H9 (cell line): ENCODE data around the gene TMEM63A. TPM values are rescaled to one million over a fixed set of nuclear protein-coding genes. Genes with fewer than 3 reads are reported as not detected.
A peak's percentile ranks its signal among the peaks of the same experiment; 100 is the strongest.

Experiments
- DNase-seq: peaks from one replicate; pipeline ENCODE4 v3.0.0-alpha.2; 2017
- H2AFZ ChIP-seq: one replicate; pipeline ENCODE4 v1.6.1; 2013; ENCODE audit warnings: mild to moderate bottlenecking, low read length, control low read depth, moderate library complexity
- H2AK5ac ChIP-seq: 2 replicates; pipeline ENCODE4 v1.6.1; 2013; ENCODE audit warnings: low read length, control low read depth, mixed read lengths; ENCODE audit not compliant: insufficient read length
- H2BK120ac ChIP-seq: one replicate; pipeline ENCODE4 v1.6.1; 2013; ENCODE audit warnings: low read depth, mild to moderate bottlenecking, low read length, control low read depth, inconsistent platforms; ENCODE audit not compliant: poor library complexity, severe bottlenecking
- H2BK12ac ChIP-seq: 2 replicates; pipeline ENCODE4 v1.6.1; 2013; ENCODE audit warnings: low read length, control low read depth, mixed read lengths, low read depth; ENCODE audit not compliant: insufficient read length
- H2BK15ac ChIP-seq: 2 replicates; pipeline ENCODE4 v1.6.1; 2013; ENCODE audit warnings: low read depth, low read length, control low read depth
- H2BK20ac ChIP-seq: one replicate; pipeline ENCODE4 v1.6.1; 2013; ENCODE audit warnings: low read depth, mild to moderate bottlenecking, low read length, control low read depth, inconsistent platforms; ENCODE audit not compliant: poor library complexity, severe bottlenecking
- H2BK5ac ChIP-seq: 2 replicates; pipeline ENCODE4 v1.6.1; 2013; ENCODE audit warnings: low read length, control low read depth, mixed read lengths; ENCODE audit not compliant: insufficient read length
- H3K14ac ChIP-seq: 2 replicates; pipeline ENCODE4 v1.6.1; 2013; ENCODE audit warnings: low read length, control low read depth; ENCODE audit not compliant: insufficient read depth
- H3K18ac ChIP-seq: 2 replicates; pipeline ENCODE4 v1.6.1; 2013; ENCODE audit warnings: low read depth, mild to moderate bottlenecking, mixed read lengths, low read length, control low read depth; ENCODE audit not compliant: insufficient read length
- H3K23ac ChIP-seq: 2 replicates; pipeline ENCODE4 v1.6.1; 2013; ENCODE audit warnings: low read length, control low read depth, mixed read lengths, low read depth; ENCODE audit not compliant: insufficient read length
- H3K23me2 ChIP-seq: 2 replicates; pipeline ENCODE4 v1.6.1; 2013; ENCODE audit warnings: low read depth, mild to moderate bottlenecking, mixed read lengths, low read length, control low read depth; ENCODE audit not compliant: insufficient read length, poor library complexity, severe bottlenecking
- H3K27ac ChIP-seq: 2 replicates; pipeline ENCODE4 v1.5.1; 2013; ENCODE audit warnings: low read length, control low read depth, mixed read lengths, low read depth; ENCODE audit not compliant: insufficient read length
- H3K27me3 ChIP-seq: 2 replicates; pipeline ENCODE4 v1.6.1; 2013; ENCODE audit warnings: low read length, control low read depth, inconsistent platforms; ENCODE audit not compliant: insufficient read depth
- H3K4ac ChIP-seq: 2 replicates; pipeline ENCODE4 v1.6.1; 2013; ENCODE audit warnings: low read depth, mild to moderate bottlenecking, control low read depth, inconsistent platforms, low read length, moderate library complexity
- H3K4me1 ChIP-seq: 2 replicates; pipeline ENCODE4 v1.6.1; 2013; ENCODE audit warnings: low read length, control low read depth, inconsistent platforms; ENCODE audit not compliant: insufficient read depth
- H3K4me2 ChIP-seq: 2 replicates; pipeline ENCODE4 v1.6.1; 2013; ENCODE audit warnings: low read length, control low read depth, mixed read lengths; ENCODE audit not compliant: insufficient read length, insufficient read depth
- H3K56ac ChIP-seq: 2 replicates; pipeline ENCODE4 v1.6.1; 2013; ENCODE audit warnings: low read depth, mild to moderate bottlenecking, mixed read lengths, low read length, control low read depth; ENCODE audit not compliant: insufficient read length
- H3K79me1 ChIP-seq: 2 replicates; pipeline ENCODE4 v1.6.1; 2013; ENCODE audit warnings: low read depth, mild to moderate bottlenecking, moderate library complexity, low read length, control low read depth, inconsistent platforms; ENCODE audit not compliant: insufficient read depth, poor library complexity, severe bottlenecking
- H3K79me2 ChIP-seq: 2 replicates; pipeline ENCODE4 v1.6.1; 2013; ENCODE audit warnings: low read length, control low read depth, inconsistent platforms; ENCODE audit not compliant: insufficient read depth
- H3K9ac ChIP-seq: 2 replicates; pipeline ENCODE4 v1.6.1; 2013; ENCODE audit warnings: low read length, control low read depth, mixed read lengths; ENCODE audit not compliant: insufficient read length; ENCODE audit errors: extremely low read depth
- H3K9me3 ChIP-seq: one replicate; pipeline ENCODE4 v1.6.1; 2013; ENCODE audit warnings: low read depth, low read length, inconsistent platforms; ENCODE audit not compliant: control insufficient read depth
- H3T11ph ChIP-seq: one replicate; pipeline ENCODE4 v1.6.1; 2013; ENCODE audit warnings: mild to moderate bottlenecking, low read length, control low read depth, inconsistent platforms
- H4K20me1 ChIP-seq: one replicate; pipeline ENCODE4 v1.6.1; 2013; ENCODE audit not compliant: control insufficient read depth, insufficient read length, insufficient read depth
- H4K5ac ChIP-seq: 2 replicates; pipeline ENCODE4 v1.6.1; 2013; ENCODE audit warnings: low read depth, mild to moderate bottlenecking, mixed read lengths, low read length, control low read depth; ENCODE audit not compliant: insufficient read length
- H4K8ac ChIP-seq: replicated peaks from 2 replicates; pipeline ENCODE4 v1.6.1; 2013; ENCODE audit warnings: low read length, control low read depth, mixed read lengths, low read depth; ENCODE audit not compliant: insufficient read length
- H4K91ac ChIP-seq: 2 replicates; pipeline ENCODE4 v1.6.1; 2013; ENCODE audit warnings: low read depth, mild to moderate bottlenecking, moderate library complexity, mixed read lengths, low read length, control low read depth; ENCODE audit not compliant: insufficient read length
- H3K27ac Mint-ChIP-seq, 3 experiments: 2 replicates in 2 of 3; 3 replicates in 1 of 3; pipeline ENCODE4 v1.8.0; 2020 to 2021; ENCODE audit warnings: mixed read lengths in 3 of 3, mild to moderate bottlenecking in 1 of 3, moderate library complexity in 1 of 3
- H3K27me3 Mint-ChIP-seq: 2 replicates; pipeline ENCODE4 v1.8.0; 2021; ENCODE audit warnings: low read depth, mild to moderate bottlenecking, moderate library complexity, mixed read lengths
- H3K36me3 Mint-ChIP-seq, 3 experiments: 2 replicates in 2 of 3; 3 replicates in 1 of 3; pipeline ENCODE4 v1.8.0; 2020 to 2021; ENCODE audit warnings: low read depth in 3 of 3, mixed read lengths in 3 of 3; ENCODE audit not compliant: insufficient read depth in 1 of 3
- H3K4me1 Mint-ChIP-seq, 2 experiments: 2 replicates each; pipeline ENCODE4 v1.8.0; 2020; ENCODE audit warnings: mixed read lengths in 2 of 2
- H3K4me3 Mint-ChIP-seq, 2 experiments: 2 replicates in 1 of 2; 3 replicates in 1 of 2; pipeline ENCODE4 v1.8.0; 2020 to 2021; ENCODE audit warnings: mild to moderate bottlenecking in 2 of 2, mixed read lengths in 2 of 2, moderate library complexity in 1 of 2
- H3K9me3 Mint-ChIP-seq, 2 experiments: 2 replicates in 1 of 2; 3 replicates in 1 of 2; pipeline ENCODE4 v1.8.0; 2020; ENCODE audit warnings: mild to moderate bottlenecking in 2 of 2, mixed read lengths in 2 of 2, moderate library complexity in 1 of 2
- CTCF ChIP-seq: fragments of 200-600 bp; sonication (generic); conservative IDR thresholded peaks from 3 replicates; pipeline ENCODE4 v1.8.0; 2021; ENCODE audit warnings: antibody characterized with exemption, mild to moderate bottlenecking
- WGBS: extraction: QIAGEN DNeasy Blood & Tissue Kit; methylation state at CpG from one replicate; pipeline ENCODE4 v1.1.7; 2013; ENCODE audit warnings: missing lambda C conversion rate, low lambda C conversion rate, mixed read lengths; ENCODE audit not compliant: insufficient read length; ENCODE audit errors: extremely low coverage; 5-methylcytosine and 5-hydroxymethylcytosine counted together
- total RNA-seq: library from RNA; stranded (reverse); gene quantifications from 2 replicates; pipeline ENCODE4 v1.2.1, GENCODE V29; 2021

The TMEM63A gene
- total RNA-seq, 1 experiment from 2014 or later = 75.7 TPM

GRCh38 chr1:225891229-225891972 is 9.2 kb upstream of the TMEM63A start:
- no CpG with 5 or more reads among the region's 14 CpGs for WGBS

More at GRCh38 chr1:225891229-225891972, 9.2 kb upstream of the TMEM63A start:
- H3K4me2 ChIP-seq = no peak overlapping the region
- no peaks in the 10 kb centered on the region for H3K9me3 ChIP-seq
- no peak overlapping the region for H3K56ac ChIP-seq
- H2BK120ac ChIP-seq = no peak overlapping the region
- peaks cover 3% of the 10 kb centered on the region; the same call in 1 of the 2 replicates for H3K4me1 ChIP-seq
- H2BK12ac ChIP-seq = peak overlapping the region; percentile 15
- H2BK15ac ChIP-seq = no peak overlapping the region
- no peak for DNase-seq
- H3K4ac ChIP-seq = no peak overlapping the region
- H3K18ac ChIP-seq = no peak overlapping the region
- peak overlapping the region; percentile 9 for H2AK5ac ChIP-seq
- no peak overlapping the region for H4K8ac ChIP-seq
- H3K9ac ChIP-seq = no peak overlapping the region
- no peak overlapping the region for H2AFZ ChIP-seq
- no peaks in the 10 kb centered on the region for H3K79me1 ChIP-seq
- H4K20me1 ChIP-seq = no peaks in the 10 kb centered on the region
- Mint-ChIP-seq H3K27ac (peak overlapping the region in 2 of 3 experiments; percentile 59 to 70; a peak in 3 of 7 replicates), H3K27me3 (peaks cover 2% of the 10 kb centered on the region; the same call in 1 of the 2 replicates), H3K9me3 (no peaks in the 10 kb centered on the region; a peak in 1 of 5 replicates), H3K4me3 (peak overlapping the region in 1 of 2 experiments; percentile 8; a peak in 1 of 5 replicates), H3K36me3 (peaks cover 0 to 11% (median 0%) of the 10 kb centered on the region in 3 experiments; a peak in 5 of 7 replicates), H3K4me1 (peaks cover 37 to 39% of the 10 kb centered on the region in 2 experiments)
- H3K79me2 ChIP-seq = peaks cover 2% of the 10 kb centered on the region; the same call in 1 of the 2 replicates
- H2BK20ac ChIP-seq = no peak overlapping the region
- no peak overlapping the region for H3K27ac ChIP-seq
- no peak overlapping the region for H3T11ph ChIP-seq
- H3K23me2 ChIP-seq = no peaks in the 10 kb centered on the region
- no peak overlapping the region for H4K91ac ChIP-seq
- H3K23ac ChIP-seq = no peak overlapping the region
- no peak overlapping the region for H2BK5ac ChIP-seq
- no peaks in the 10 kb centered on the region for H3K27me3 ChIP-seq
- H3K14ac ChIP-seq = no peak overlapping the region
- no peak for TF ChIP-seq CTCF
- no peak overlapping the region for H4K5ac ChIP-seq
